ENCODE measurements around the gene TLL1. TPM values are rescaled to one million over a fixed set of nuclear protein-coding genes. Genes with fewer than 3 reads are reported as not detected.
A peak's percentile ranks its signal among the peaks of the same experiment; 100 is the strongest.

Gene TLL1
- total RNA-seq, 1 donor from 2014 or later, result 39.7 TPM

DNA sequence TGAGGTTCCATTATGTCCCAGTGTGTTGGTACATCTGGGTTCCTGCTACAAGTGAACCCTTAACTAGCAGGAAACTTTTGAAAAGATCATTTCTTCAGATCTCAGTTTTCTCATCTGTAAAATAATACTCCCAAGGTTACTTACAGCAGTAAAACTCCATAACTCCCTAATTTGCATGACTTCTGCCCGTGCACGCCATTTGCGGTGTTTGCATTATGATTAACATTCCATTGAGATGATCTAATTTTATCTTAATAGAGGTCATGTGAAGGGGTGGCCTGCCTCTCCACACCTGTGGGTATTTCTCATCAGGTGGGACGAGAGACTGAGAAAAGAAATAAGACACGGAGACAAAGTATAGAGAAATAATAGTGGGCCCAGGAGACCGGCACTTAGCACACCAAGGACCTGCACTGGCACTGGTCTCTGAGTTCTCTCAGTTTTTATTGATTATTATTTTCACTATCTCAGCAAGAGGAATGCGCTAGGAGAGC lies 219.8 kb downstream of the TLL1 start:
- peaks cover 18% of the 10 kb centered on the region for H3K4me1 Mint-ChIP-seq (ENCODE audit: unreplicated experiment)
- no peak for TF ChIP-seq CTCF (IDR thresholded peaks at IDR 0.05)

DNA sequence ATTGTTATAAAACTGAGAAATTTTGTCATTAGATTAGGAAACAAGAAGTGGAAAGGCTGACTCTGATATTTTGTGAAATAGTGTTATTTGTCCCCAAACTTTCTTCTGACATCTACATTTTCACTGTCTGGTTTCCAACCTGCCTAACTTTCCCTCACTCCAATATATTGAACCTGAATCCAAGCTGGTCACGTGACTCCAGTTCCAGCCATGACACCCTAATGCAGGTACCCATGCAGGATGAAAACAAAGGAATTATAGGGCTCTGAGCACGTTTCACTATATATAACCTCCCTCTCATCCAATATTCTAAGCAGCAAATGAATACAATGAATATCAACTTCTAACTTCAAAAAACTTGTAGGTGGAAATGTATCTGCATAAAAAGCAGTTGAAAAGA lies 231.6 kb downstream of the TLL1 start:
- Mint-ChIP-seq H3K27ac (ENCODE audit: unreplicated experiment) (no peak overlapping the region), H3K9me3 (ENCODE audit: unreplicated experiment) (peaks cover 6% of the 10 kb centered on the region), H3K36me3 (ENCODE audit: unreplicated experiment) (peaks cover 23% of the 10 kb centered on the region), H3K4me3 (ENCODE audit: unreplicated experiment) (no peak overlapping the region), H3K4me1 (ENCODE audit: unreplicated experiment) (peaks cover 4% of the 10 kb centered on the region), H3K27me3 (ENCODE audit: unreplicated experiment) (no peaks in the 10 kb centered on the region)
- no peak for DNase-seq (ENCODE audit: extremely low spot score, unreplicated experiment)
- TF ChIP-seq CTCF (IDR thresholded peaks at IDR 0.05), result no peak

More for the DNA sequence above, 219.8 kb downstream of the TLL1 start:
- Mint-ChIP-seq H3K27ac (ENCODE audit: unreplicated experiment) (no peak overlapping the region), H3K36me3 (ENCODE audit: unreplicated experiment) (peaks cover 4% of the 10 kb centered on the region), H3K27me3 (ENCODE audit: unreplicated experiment) (no peaks in the 10 kb centered on the region), H3K4me3 (ENCODE audit: unreplicated experiment) (no peak overlapping the region), H3K9me3 (ENCODE audit: unreplicated experiment) (no peaks in the 10 kb centered on the region)
- DNase-seq (ENCODE audit: extremely low spot score, unreplicated experiment), result no peak

DNA sequence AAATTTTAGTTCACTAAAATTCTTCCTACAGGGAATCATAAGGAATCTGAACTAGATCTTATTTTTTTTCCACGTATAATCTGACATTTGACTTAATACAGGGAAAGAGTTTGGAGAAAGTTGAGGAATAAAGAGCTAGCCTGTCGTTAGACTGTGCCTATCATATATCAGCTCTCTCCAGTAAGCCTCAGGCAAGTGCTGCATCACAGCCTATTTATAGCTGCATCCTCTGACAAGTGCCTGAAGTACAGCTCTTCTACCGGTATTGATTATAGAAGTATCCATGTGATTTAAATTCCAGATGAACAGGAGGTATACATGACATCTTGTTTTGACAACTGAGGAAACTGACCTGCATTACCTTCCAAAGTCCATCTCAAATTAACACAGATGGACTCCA lies 248.9 kb downstream of the TLL1 start:
- Mint-ChIP-seq H3K9me3 (ENCODE audit: unreplicated experiment) (no peaks in the 10 kb centered on the region), H3K4me3 (ENCODE audit: unreplicated experiment) (peak overlapping the region; percentile 40), H3K27me3 (ENCODE audit: unreplicated experiment) (no peaks in the 10 kb centered on the region), H3K36me3 (ENCODE audit: unreplicated experiment) (peaks cover 2% of the 10 kb centered on the region), H3K27ac (ENCODE audit: unreplicated experiment) (peak overlapping the region; percentile 51), H3K4me1 (ENCODE audit: unreplicated experiment) (peaks cover 20% of the 10 kb centered on the region)
- no peak for DNase-seq (ENCODE audit: extremely low spot score, unreplicated experiment)
- no peak for TF ChIP-seq CTCF (IDR thresholded peaks at IDR 0.05)

- Mint-ChIP-seq H3K27ac (ENCODE audit: unreplicated experiment) (no peak overlapping the region), H3K36me3 (ENCODE audit: unreplicated experiment) (peaks cover 2% of the 10 kb centered on the region), H3K9me3 (ENCODE audit: unreplicated experiment) (no peaks in the 10 kb centered on the region), H3K4me3 (ENCODE audit: unreplicated experiment) (no peak overlapping the region), H3K27me3 (ENCODE audit: unreplicated experiment) (no peaks in the 10 kb centered on the region), H3K4me1 (ENCODE audit: unreplicated experiment) (peaks cover 31% of the 10 kb centered on the region)
- TF ChIP-seq CTCF (IDR thresholded peaks at IDR 0.05), result no peak
- DNase-seq (ENCODE audit: extremely low spot score, unreplicated experiment), result no peak
Measured at GRCh38 chr4:166123546-166123945, 250.5 kb downstream of the TLL1 start.

GRCh38 chr4:166128403-166128802 lies 255.4 kb downstream of the TLL1 start:
- Mint-ChIP-seq H3K9me3 (ENCODE audit: unreplicated experiment) (peaks cover 21% of the 10 kb centered on the region), H3K4me3 (ENCODE audit: unreplicated experiment) (no peak overlapping the region), H3K4me1 (ENCODE audit: unreplicated experiment) (peaks cover 21% of the 10 kb centered on the region)

More at GRCh38 chr4:166128403-166128802, 255.4 kb downstream of the TLL1 start:
- H3K27me3 Mint-ChIP-seq (ENCODE audit: unreplicated experiment), result no peaks in the 10 kb centered on the region
- H3K27ac Mint-ChIP-seq (ENCODE audit: unreplicated experiment), result peak overlapping the region; percentile 33
- peaks cover 9% of the 10 kb centered on the region for H3K36me3 Mint-ChIP-seq (ENCODE audit: unreplicated experiment)
- TF ChIP-seq CTCF (IDR thresholded peaks at IDR 0.05), result no peak
- DNase-seq (ENCODE audit: extremely low spot score, unreplicated experiment), result no peak

Data from osteocyte (in vitro differentiated cells).